GM12878 (cell line): ENCODE results near the gene MUL1. TPM values are rescaled to one million over a fixed set of nuclear protein-coding genes. Genes with fewer than 3 reads are reported as not detected.

Source experiments
- ATAC-seq: fragments of 200-7000 bp; cut with Tn5 transposase; 3 replicates; pipeline ENCODE4 v1.9.1; 2020; ENCODE audit warnings: mild to moderate bottlenecking, moderate library complexity
- BruUV-seq: library from RNA; stranded (reverse); fragments of 400-500 nt; replicated peaks from 2 replicates; lab custom pipeline; 2021; lab: Mats Ljungman, UMichigan
- CTCF ChIA-PET: fragments of 300-600 bp; sonication (Branson Sonifier 250); formaldehyde crosslinking; extraction: SDS; loops from one replicate; lab custom pipeline; 2021; ENCODE audit warnings: inconsistent platforms; lab: Yijun Ruan, JAX
- POLR2A ChIA-PET: fragments of 350-600 bp; formaldehyde crosslinking; extraction: SDS; loops from one replicate; lab custom pipeline; 2021; ENCODE audit warnings: inconsistent platforms; lab: Charles Lee
- RAD21 ChIA-PET: fragments of 300-600 bp; sonication (Branson Sonifier 250); formaldehyde crosslinking; loops from one replicate; lab custom pipeline; 2023; ENCODE audit warnings: antibody characterized with exemption; ENCODE audit not compliant: unreplicated experiment; lab: Charles Lee
- SMC1A ChIA-PET: fragments of 300-600 bp; sonication (Branson Sonifier 250); formaldehyde crosslinking; loops from one replicate; lab custom pipeline; 2023; ENCODE audit not compliant: unreplicated experiment, uncharacterized antibody; lab: Charles Lee
- DNase-seq: peaks from one replicate; pipeline ENCODE4 v3.0.0-alpha.2; 2011; ENCODE audit warnings: low read depth, low spot score
- FAIRE-seq: peaks from 3 replicates; lab custom pipeline; 2011; peaks lifted over from hg19 to GRCh38; lab: Jason Lieb, UNC
- H2AFZ ChIP-seq: 2 replicates; pipeline ENCODE4 v1.6.0; 2011; ENCODE audit warnings: low read depth, low read length, control low read depth; ENCODE audit not compliant: control insufficient read depth
- H3K27ac ChIP-seq: 2 replicates; pipeline ENCODE4 v1.5.1; 2011; ENCODE audit warnings: control low read depth; ENCODE audit not compliant: control insufficient read depth, insufficient read depth
- H3K27me3 ChIP-seq, 2 experiments: replicated peaks in 1 of 2; 2 replicates each; pipeline versions ENCODE4 v1.6.0 to v1.6.1; 2011; ENCODE audit warnings: low read length in 1 of 2; ENCODE audit not compliant: control insufficient read depth in 2 of 2, insufficient read depth in 2 of 2
- H3K36me3 ChIP-seq, 2 experiments: 2 replicates each; pipeline ENCODE4 v1.5.1; 2011; ENCODE audit warnings: low read length in 1 of 2; ENCODE audit not compliant: control insufficient read depth in 2 of 2, insufficient read depth in 2 of 2
- H3K4me1 ChIP-seq: 2 replicates; pipeline ENCODE4 v1.6.1; 2011; ENCODE audit warnings: mild to moderate bottlenecking, low read length, moderate library complexity, mixed read lengths; ENCODE audit not compliant: control insufficient read depth, insufficient read depth
- H3K4me2 ChIP-seq: 2 replicates; pipeline ENCODE4 v1.6.0; 2011; ENCODE audit warnings: control low read depth; ENCODE audit not compliant: control insufficient read depth, insufficient read depth
- H3K4me3 ChIP-seq: fragments of 200-600 bp; sonication (generic); 2 replicates; pipeline ENCODE4 v1.5.1; 2016
- H3K79me2 ChIP-seq: 2 replicates; pipeline ENCODE4 v1.6.0; 2011; ENCODE audit warnings: low read length; ENCODE audit not compliant: control insufficient read depth, insufficient read depth
- H3K9ac ChIP-seq: 2 replicates; pipeline ENCODE4 v1.8.0; 2011; ENCODE audit warnings: low read length, control low read depth, mixed read lengths; ENCODE audit not compliant: control insufficient read depth, insufficient read depth
- H3K9me3 ChIP-seq: replicated peaks from 3 replicates; pipeline ENCODE4 v1.5.1; 2011; ENCODE audit warnings: mild to moderate bottlenecking, low read length; ENCODE audit not compliant: control insufficient read depth, insufficient read depth
- H4K20me1 ChIP-seq: 2 replicates; pipeline ENCODE4 v1.6.0; 2011; ENCODE audit not compliant: control insufficient read depth, insufficient read depth
- ATF7 ChIP-seq: fragments of 450-650 bp; IDR thresholded peaks from 2 replicates; pipeline ENCODE4 v1.6.1; 2016; ENCODE audit warnings: low read depth, mild to moderate bottlenecking
- CHD1 ChIP-seq: IDR thresholded peaks from 2 replicates; pipeline ENCODE4 v1.6.1; 2012; ENCODE audit warnings: low read depth, low read length, improper control_type of control experiment
- EGR1 ChIP-seq, 2 experiments: IDR thresholded peaks; 1 replicate in 1 of 2; 2 replicates in 1 of 2; pipeline ENCODE4 v1.6.1; 2011 to 2012; ENCODE audit warnings: low read depth in 2 of 2, low read length in 2 of 2, borderline replicate concordance in 1 of 2, mild to moderate bottlenecking in 1 of 2, moderate library complexity in 1 of 2
- WGBS: methylation state at CpG from one replicate; pipeline ENCODE4 v1.1.6; 2016; ENCODE audit warnings: low lambda C conversion rate; ENCODE audit not compliant: insufficient replicate concordance, insufficient coverage; ENCODE audit errors: missing lambda C conversion rate; 5-methylcytosine and 5-hydroxymethylcytosine counted together
- in situ Hi-C: fragments of 300-500 bp; cut with MboI; formaldehyde crosslinking; loops from 9 replicates; pipeline ENCODE4 v1.14.3; 2018; ENCODE audit warnings: mixed read lengths
- intact Hi-C: fragments of 100-400 bp; cut with micrococcal nuclease; formaldehyde crosslinking; loops from one replicate; pipeline ENCODE4 v1.14.2; 2022; ENCODE audit not compliant: unreplicated experiment
- polyA plus RNA-seq, 11 experiments: library from polyadenylated mRNA; depleted of rRNA in 4 of 11; unstranded in 6 of 11; stranded (reverse) in 5 of 11; fragments of >200 nt; fragmentation: Nextera tagmentation in 4 of 11; fragmentation: Illumina TruSeq in 1 of 11; extraction: Ambion mirVana in 4 of 11; extraction: Trizol in 1 of 11; gene quantifications; 1 replicate in 1 of 11; 2 replicates in 10 of 11; pipeline versions ENCODE4 v1.2.1 to v1.2.3, GENCODE V29; 2011 to 2016; ENCODE audit warnings: inconsistent platforms in 2 of 11, missing spikeins in 2 of 11, low read depth in 1 of 11
- total RNA-seq, 4 experiments: library from RNA; depleted of rRNA in 3 of 4; stranded (reverse); fragments of >200 nt in 3 of 4; fragmentation: Illumina TruSeq in 1 of 4; extraction: Trizol in 1 of 4; gene quantifications; 2 replicates each; pipeline versions ENCODE4 v1.2.1 to v1.2.3, GENCODE V29; 2013 to 2021
- TF ChIP-seq, protein P1 (sequence below): fragments of 450-650 bp; IDR thresholded peaks from 2 replicates; pipeline ENCODE4 v1.6.1; 2016; ENCODE audit warnings: mild to moderate bottlenecking
- TF ChIP-seq, protein P2 (sequence below): IDR thresholded peaks from 2 replicates; pipeline ENCODE4 v1.6.1; 2011; ENCODE audit warnings: mild to moderate bottlenecking, low read depth, low read length, moderate library complexity; ENCODE audit not compliant: insufficient replicate concordance

The MUL1 gene
- total and polyA plus RNA-seq, 10 of the 15 experiments (the other 5 are each of a cell fraction or from before 2014, with no cell fraction given): 4.9 to 27.0 (median 15.5) TPM

DNA sequence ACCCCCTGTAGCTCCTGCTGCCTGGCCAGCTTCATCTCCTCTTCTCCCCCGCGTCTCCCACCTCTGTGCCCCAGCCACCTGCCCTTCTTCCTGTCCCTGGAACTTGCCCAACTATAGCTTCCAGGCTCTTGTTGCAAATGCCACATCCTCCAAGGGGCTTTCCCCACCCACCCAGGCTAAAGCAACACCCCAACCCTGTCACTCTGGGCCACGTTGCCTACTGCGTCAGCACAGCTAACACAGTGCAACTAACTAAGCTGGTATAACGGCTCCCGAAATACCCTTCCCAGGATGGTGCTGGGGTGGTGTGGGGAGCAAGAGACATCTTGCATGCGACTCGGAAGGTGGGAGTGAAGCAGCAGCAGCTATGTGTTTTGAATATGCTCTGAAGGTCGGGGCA lies 41.7 kb downstream of the MUL1 start:
- Histone ChIP-seq H3K79me2 (no peaks in the 10 kb centered on the region), H3K27me3 (no peaks in the 10 kb centered on the region; a peak in 1 of 4 replicates), H3K4me2 (no peak overlapping the region), H3K9me3 (no peaks in the 10 kb centered on the region; the same call in 2 of the 3 replicates), H3K4me1 (no peaks in the 10 kb centered on the region), H3K27ac (no peak overlapping the region), H3K9ac (no peak overlapping the region), H3K4me3 (no peak overlapping the region), H2AFZ (no peak overlapping the region), H3K36me3 (no peaks in the 10 kb centered on the region), H4K20me1 (no peaks in the 10 kb centered on the region)
- intact Hi-C loops: no loop called here
- no peak for DNase-seq
- ATAC-seq: peak; percentile 45
- no TSS peak for BruUV-seq
- in situ Hi-C loops: no loop called here
- 0% methylated on average over 9 of the region's 9 CpGs for WGBS
- no peak for FAIRE-seq
- ChIA-PET POLR2A (no interaction called here), SMC1A (interaction anchor here (1.2 kb wide), 1 partner anchor 13 kb away, joined by 3 read pairs; no protein-coding TSS in a partner anchor), CTCF (interaction anchor here (0.6 kb wide), 2 partner anchors 20 to 466 kb away, joined by 3 read pairs; no protein-coding TSS in a partner anchor), RAD21 (interaction anchor here (1.1 kb wide), 1 partner anchor 28 kb away, joined by 5 read pairs; no protein-coding TSS in a partner anchor)
- TF ChIP-seq EGR1 (IDR thresholded peaks at IDR 0.05; ENCODE audit: borderline replicate concordance in 1 of 2, low read depth in 2 of 2, low read length in 2 of 2): peak in 1 of 2 experiments; percentile 62; a peak in 1 of 3 replicates
- no peak for TF ChIP-seq CHD1
- TF ChIP-seq, protein P1, sequence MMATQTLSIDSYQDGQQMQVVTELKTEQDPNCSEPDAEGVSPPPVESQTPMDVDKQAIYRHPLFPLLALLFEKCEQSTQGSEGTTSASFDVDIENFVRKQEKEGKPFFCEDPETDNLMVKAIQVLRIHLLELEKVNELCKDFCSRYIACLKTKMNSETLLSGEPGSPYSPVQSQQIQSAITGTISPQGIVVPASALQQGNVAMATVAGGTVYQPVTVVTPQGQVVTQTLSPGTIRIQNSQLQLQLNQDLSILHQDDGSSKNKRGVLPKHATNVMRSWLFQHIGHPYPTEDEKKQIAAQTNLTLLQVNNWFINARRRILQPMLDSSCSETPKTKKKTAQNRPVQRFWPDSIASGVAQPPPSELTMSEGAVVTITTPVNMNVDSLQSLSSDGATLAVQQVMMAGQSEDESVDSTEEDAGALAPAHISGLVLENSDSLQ: peak; percentile 84
- TF ChIP-seq, protein P2, sequence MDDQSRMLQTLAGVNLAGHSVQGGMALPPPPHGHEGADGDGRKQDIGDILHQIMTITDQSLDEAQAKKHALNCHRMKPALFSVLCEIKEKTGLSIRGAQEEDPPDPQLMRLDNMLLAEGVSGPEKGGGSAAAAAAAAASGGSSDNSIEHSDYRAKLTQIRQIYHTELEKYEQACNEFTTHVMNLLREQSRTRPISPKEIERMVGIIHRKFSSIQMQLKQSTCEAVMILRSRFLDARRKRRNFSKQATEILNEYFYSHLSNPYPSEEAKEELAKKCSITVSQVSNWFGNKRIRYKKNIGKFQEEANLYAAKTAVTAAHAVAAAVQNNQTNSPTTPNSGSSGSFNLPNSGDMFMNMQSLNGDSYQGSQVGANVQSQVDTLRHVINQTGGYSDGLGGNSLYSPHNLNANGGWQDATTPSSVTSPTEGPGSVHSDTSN: peak; percentile 46
- TF ChIP-seq ATF7: no peak
